Fibroblast of gingiva (primary cell): Measurements from ENCODE around the gene RBM19.

ENCODE experiments used
- DNase-seq: peaks from one replicate; pipeline ENCODE4 v3.0.0-alpha.2; 2011; ENCODE audit warnings: low read depth

RBM19 gene

DNA sequence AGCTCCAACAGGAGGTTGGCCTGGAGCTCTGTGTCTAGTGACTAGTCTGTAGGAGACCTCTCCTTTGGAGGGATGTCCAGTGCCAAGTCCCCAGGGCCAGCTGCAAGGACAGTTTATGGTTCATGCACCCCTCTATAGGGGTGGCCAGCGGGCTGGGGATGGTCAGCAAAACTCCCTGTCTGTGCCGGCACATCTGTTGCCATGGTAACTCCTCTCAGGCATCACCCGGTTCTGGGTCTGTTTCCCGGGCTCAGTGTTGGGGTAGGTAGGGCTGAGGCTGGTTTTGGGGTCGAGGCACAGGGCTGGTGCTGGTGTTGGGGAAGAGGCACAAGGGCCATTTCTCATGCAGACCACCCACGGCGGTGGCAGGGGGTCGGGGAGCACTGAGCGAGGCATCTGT lies 196.8 kb downstream of the RBM19 start:
- no peak for DNase-seq

GRCh38 chr12:113768850-113769249 lies 197.3 kb downstream of the RBM19 start:
- DNase-seq: no peak

GRCh38 chr12:113766879-113767878 lies 198.9 kb downstream of the RBM19 start:
- peak; percentile 69 for DNase-seq
